Fibroblast of upper back skin (primary cell): Measurements from ENCODE around the gene MCOLN2.

Source experiments
- DNase-seq: peaks from one replicate; pipeline ENCODE4 v3.0.0-alpha.2; 2013

Gene MCOLN2

GRCh38 chr1:84890566-84890965 is 106.3 kb downstream of the MCOLN2 start:
- DNase-seq, result no peak

GRCh38 chr1:84889437-84889836 is 107.5 kb downstream of the MCOLN2 start:
- DNase-seq, result no peak

- no peak for DNase-seq
These were observed 108.2 kb downstream of the MCOLN2 start for GRCh38 chr1:84888753-84889152.

- peak; percentile 35 for DNase-seq
These were observed 109.5 kb downstream of the MCOLN2 start for GRCh38 chr1:84887261-84887934.

GRCh38 chr1:84885469-84885868 is 111.4 kb downstream of the MCOLN2 start:
- no peak for DNase-seq

GRCh38 chr1:84884671-84885389 is 112.1 kb downstream of the MCOLN2 start:
- no peak for DNase-seq

GRCh38 chr1:84883286-84883685 is 113.6 kb downstream of the MCOLN2 start:
- peak; percentile 25 for DNase-seq

GRCh38 chr1:84877592-84877991 is 119.3 kb downstream of the MCOLN2 start:
- peak; percentile 43 for DNase-seq

- no peak for DNase-seq
These were observed 120.6 kb downstream of the MCOLN2 start for GRCh38 chr1:84876353-84876752.
